ENCODE results near the gene HTR3D.

Gene HTR3D

GRCh38 chr3:184050217-184050847, 18.8 kb downstream of the HTR3D start:
- TF ChIP-seq SNAI2 (CRISPR knock-in tag; IDR thresholded peaks at IDR 0.05) (no peak), ISL1 (CRISPR knock-in tag; IDR thresholded peaks at IDR 0.05) (no peak), CSRNP3 (CRISPR knock-in tag; IDR thresholded peaks at IDR 0.05) (no peak), ESRRG (CRISPR knock-in tag; IDR thresholded peaks at IDR 0.05) (no peak), GLIS3 (CRISPR knock-in tag; IDR thresholded peaks at IDR 0.05) (no peak), CSDC2 (CRISPR knock-in tag; IDR thresholded peaks at IDR 0.05) (no peak), ZFP3 (CRISPR knock-in tag; IDR thresholded peaks at IDR 0.05) (no peak)
- ATAC-seq: no peak

- TF ChIP-seq ZFP30 (CRISPR knock-in tag; IDR thresholded peaks at IDR 0.05) (no peak), SNAI2 (CRISPR knock-in tag; IDR thresholded peaks at IDR 0.05) (no peak), CSRNP3 (CRISPR knock-in tag; IDR thresholded peaks at IDR 0.05) (no peak), ESRRG (CRISPR knock-in tag; IDR thresholded peaks at IDR 0.05) (no peak), TCF4 (CRISPR knock-in tag; IDR thresholded peaks at IDR 0.05; ENCODE audit: borderline replicate concordance) (no peak), BACH2 (CRISPR knock-in tag; IDR thresholded peaks at IDR 0.05; ENCODE audit: borderline replicate concordance) (no peak), GLIS3 (CRISPR knock-in tag; IDR thresholded peaks at IDR 0.05) (no peak), ZFP3 (CRISPR knock-in tag; IDR thresholded peaks at IDR 0.05) (no peak), ZNF565 (CRISPR knock-in tag; conservative IDR thresholded peaks at IDR 0.05; ENCODE audit: low read depth) (no peak)
- ATAC-seq: no peak
Observed at GRCh38 chr3:184052767-184053166, 21.2 kb downstream of the HTR3D start, which contains the start of gene HTR3C. HTR3C (plus strand) TSS chr3:184053047; CDS start chr3:184053081, 34 bp downstream.

GRCh38 chr3:184058029-184058428, 26.5 kb downstream of the HTR3D start:
- ATAC-seq: no peak
- TF ChIP-seq ARNTL (CRISPR knock-in tag; IDR thresholded peaks at IDR 0.05; ENCODE audit: borderline replicate concordance, low read depth) (no peak), PATZ1 (CRISPR knock-in tag; IDR thresholded peaks at IDR 0.05; ENCODE audit: borderline replicate concordance) (no peak), GLIS3 (CRISPR knock-in tag; IDR thresholded peaks at IDR 0.05) (no peak), RARB (CRISPR knock-in tag; IDR thresholded peaks at IDR 0.05) (no peak), ESRRG (CRISPR knock-in tag; IDR thresholded peaks at IDR 0.05) (no peak), TOX (CRISPR knock-in tag; IDR thresholded peaks at IDR 0.05; ENCODE audit: borderline replicate concordance) (no peak), ISL1 (CRISPR knock-in tag; IDR thresholded peaks at IDR 0.05) (no peak), SNAI2 (CRISPR knock-in tag; IDR thresholded peaks at IDR 0.05) (no peak), ZFP3 (CRISPR knock-in tag; IDR thresholded peaks at IDR 0.05) (no peak), OSR1 (CRISPR knock-in tag; IDR thresholded peaks at IDR 0.05) (no peak), POU6F1 (CRISPR knock-in tag; IDR thresholded peaks at IDR 0.05; ENCODE audit: borderline replicate concordance, low read depth) (no peak), TSHZ2 (CRISPR knock-in tag; IDR thresholded peaks at IDR 0.05) (no peak)

Data from SK-N-SH treated with all-trans-retinoic acid at 6 μM for 48 hours (cell line).